Fibroblast of skin of back (primary cell): ENCODE results near the gene GARIN5B. TPM values are rescaled to one million over a fixed set of nuclear protein-coding genes. Genes with fewer than 3 reads are reported as not detected.
"Not testable (repeated sequence)": the region's sequence is repeated elsewhere in the genome, so short reads cannot be mapped to it uniquely, and the experiment has no call there.

Source experiments
- DNase-seq: peaks from one replicate; pipeline ENCODE4 v3.0.0-alpha.2; 2013
- polyA plus RNA-seq, 2 experiments: library from polyadenylated mRNA; unstranded; fragments of 120-200 nt; gene quantifications; one replicate each; pipeline ENCODE4 v1.2.1, GENCODE V29; 2013; ENCODE audit not compliant: insufficient read length in 2 of 2

Gene GARIN5B
- not detected for polyA plus RNA-seq (2013, experiment 1 of 2; ENCODE audit: insufficient read length)
- polyA plus RNA-seq (2013, experiment 2 of 2; ENCODE audit: insufficient read length), result 0.04 TPM

GRCh38 chr19:55362990-55363716, at the start of gene GARIN5B:
Gene GARIN5B, minus strand, starts transcription at chr19:55363260. Its CDS starts 194 bp downstream, at chr19:55363066.
- DNase-seq, result no peak

GRCh38 chr19:55410168-55410567, 47.1 kb upstream of the GARIN5B start:
- no peak for DNase-seq

GRCh38 chr19:55409179-55409578, 46.1 kb upstream of the GARIN5B start:
- DNase-seq, result not testable (repeated sequence)

- no peak for DNase-seq
These were observed 45.4 kb upstream of the GARIN5B start for GRCh38 chr19:55408533-55408872.

GRCh38 chr19:55407800-55408532, 44.9 kb upstream of the GARIN5B start:
- DNase-seq, result peak; percentile 100

GRCh38 chr19:55407550-55407799, 44.4 kb upstream of the GARIN5B start, which contains the start of gene UBE2S:
Gene UBE2S, minus strand, starts transcription at chr19:55407788. Its CDS starts 199 bp downstream, at chr19:55407589.
- not testable (repeated sequence) for DNase-seq

GRCh38 chr19:55406826-55407549, 43.9 kb upstream of the GARIN5B start:
- DNase-seq, result no peak

- DNase-seq, result no peak
These were observed 43.2 kb upstream of the GARIN5B start for GRCh38 chr19:55406091-55406825.

GRCh38 chr19:55405638-55406037, 42.6 kb upstream of the GARIN5B start:
- no peak for DNase-seq

- no peak for DNase-seq
These were observed 39.4 kb upstream of the GARIN5B start for GRCh38 chr19:55402509-55402908.

GRCh38 chr19:55401390-55401789, 38.3 kb upstream of the GARIN5B start:
- DNase-seq, result not testable (repeated sequence)

GRCh38 chr19:55400281-55401087, 37.4 kb upstream of the GARIN5B start:
- no peak for DNase-seq

- no peak for DNase-seq
These were observed 35.3 kb upstream of the GARIN5B start for GRCh38 chr19:55398200-55398925.

GRCh38 chr19:55392820-55393761, 30.0 kb upstream of the GARIN5B start:
- DNase-seq, result no peak

- no peak for DNase-seq
These were observed 28.9 kb upstream of the GARIN5B start for GRCh38 chr19:55391702-55392615.

- DNase-seq, result no peak
These were observed 28.2 kb upstream of the GARIN5B start for GRCh38 chr19:55391191-55391670.

GRCh38 chr19:55390461-55390880, 27.4 kb upstream of the GARIN5B start:
- no peak for DNase-seq
